Activated naive CD8-positive, alpha-beta T cell treated with anti-CD3 and anti-CD28 coated beads for 36 hours (primary cell): ENCODE data around the gene CLASP2. TPM values are rescaled to one million over a fixed set of nuclear protein-coding genes. Genes with fewer than 3 reads are reported as not detected.
"Not testable (repeated sequence)": the region's sequence is repeated elsewhere in the genome, so short reads cannot be mapped to it uniquely, and the experiment has no call there.

Experiments used
- DNase-seq: peaks from one replicate; pipeline ENCODE4 v3.0.0; 2021
- H3K27ac Mint-ChIP-seq: one replicate; pipeline ENCODE4 v1.8.0; 2022; ENCODE audit warnings: mild to moderate bottlenecking, moderate library complexity, mixed read lengths
- H3K27me3 Mint-ChIP-seq: one replicate; pipeline ENCODE4 v1.8.0; 2022; ENCODE audit warnings: mild to moderate bottlenecking, mixed read lengths
- H3K36me3 Mint-ChIP-seq: one replicate; pipeline ENCODE4 v1.8.0; 2021; ENCODE audit warnings: mild to moderate bottlenecking, mixed read lengths
- H3K4me1 Mint-ChIP-seq: one replicate; pipeline ENCODE4 v1.8.0; 2021; ENCODE audit warnings: mixed read lengths
- H3K4me3 Mint-ChIP-seq: one replicate; pipeline ENCODE4 v1.8.0; 2022; ENCODE audit warnings: mild to moderate bottlenecking, moderate library complexity, mixed read lengths
- H3K9me3 Mint-ChIP-seq: one replicate; pipeline ENCODE4 v1.8.0; 2022; ENCODE audit warnings: mixed read lengths
- total RNA-seq, 2 experiments: library from RNA; stranded (reverse); gene quantifications; one replicate each; pipeline ENCODE4 v1.2.3, GENCODE V29; 2021

CLASP2 gene
- total RNA-seq, 2 experiments from 2014 or later = 41.2 to 44.2 TPM

DNA sequence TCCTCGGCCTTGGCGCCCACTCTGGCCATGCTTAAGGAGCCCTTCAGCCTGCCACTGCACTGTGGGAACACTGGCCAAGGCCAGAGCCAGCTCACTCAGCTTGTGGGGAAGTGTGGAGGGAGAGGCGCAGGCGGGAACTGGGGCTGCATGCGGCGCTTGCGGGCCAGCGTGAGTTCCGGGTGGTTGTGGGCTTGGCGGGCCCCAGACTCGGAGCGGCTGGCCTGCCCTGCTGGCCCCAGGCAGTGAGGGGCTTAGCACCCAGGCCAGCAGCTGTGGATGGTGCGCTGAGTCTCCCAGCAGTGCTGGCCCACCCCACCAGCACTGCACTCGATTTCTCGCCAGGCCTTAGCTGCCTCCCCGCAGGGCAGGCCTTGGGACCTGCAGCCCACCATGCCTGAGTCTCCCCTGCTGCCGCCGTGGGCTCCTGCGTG lies 264.7 kb downstream of the CLASP2 start:
- DNase-seq = no peak
- H3K4me3 Mint-ChIP-seq = no peak overlapping the region
- H3K4me1 Mint-ChIP-seq = no peaks in the 10 kb centered on the region
- H3K36me3 Mint-ChIP-seq = peaks cover 18% of the 10 kb centered on the region
- H3K27me3 Mint-ChIP-seq = no peaks in the 10 kb centered on the region
- H3K27ac Mint-ChIP-seq = no peak overlapping the region
- H3K9me3 Mint-ChIP-seq = peaks cover 11% of the 10 kb centered on the region

DNA sequence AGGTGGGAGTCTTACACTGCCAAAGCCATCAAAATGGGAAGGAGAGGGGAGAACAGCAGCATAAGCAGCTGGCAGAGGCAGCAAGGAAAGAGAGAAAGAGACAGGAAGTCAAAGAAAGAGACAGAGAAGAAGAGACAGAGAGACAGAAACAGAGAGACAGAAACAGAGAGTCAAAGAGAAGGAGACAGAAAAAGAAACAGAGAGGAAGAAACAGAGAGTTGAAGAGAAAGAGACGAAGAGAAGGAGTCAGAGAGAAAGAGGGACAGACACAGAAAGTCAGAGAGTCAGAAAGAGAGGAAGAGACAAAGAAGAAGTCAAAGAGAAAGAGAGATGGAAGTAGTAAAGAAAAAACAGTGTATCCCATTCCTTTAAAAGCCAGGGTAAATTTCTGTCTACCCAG lies 266.1 kb downstream of the CLASP2 start:
- peaks cover 11% of the 10 kb centered on the region for H3K9me3 Mint-ChIP-seq
- H3K4me1 Mint-ChIP-seq = not testable (repeated sequence)

DNA sequence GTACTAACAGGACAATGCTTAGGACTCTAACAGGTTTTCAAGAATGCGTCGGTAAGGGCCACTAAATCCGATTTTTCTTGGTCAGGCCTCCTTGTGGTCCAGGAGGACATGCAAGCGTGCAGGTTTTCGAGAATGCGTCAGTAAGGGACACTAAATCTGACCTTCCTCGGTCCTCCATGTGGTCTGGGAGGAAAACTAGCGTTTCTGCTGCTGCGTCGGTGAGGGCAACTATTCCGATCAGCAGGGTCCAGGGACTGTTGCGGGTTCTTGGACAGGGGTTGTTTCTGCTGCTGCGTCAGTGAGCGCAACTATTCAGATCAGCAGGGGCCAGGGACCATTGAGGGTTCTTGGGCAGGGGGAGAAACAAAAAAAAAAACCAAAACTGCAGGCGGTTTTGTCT lies 270.1 kb downstream of the CLASP2 start:
- Mint-ChIP-seq H3K27ac (no peak overlapping the region), H3K4me3 (no peak overlapping the region), H3K9me3 (no peaks in the 10 kb centered on the region), H3K36me3 (no peaks in the 10 kb centered on the region), H3K4me1 (peaks cover 13% of the 10 kb centered on the region), H3K27me3 (no peaks in the 10 kb centered on the region)
- no peak for DNase-seq

More for the DNA sequence above, 266.1 kb downstream of the CLASP2 start:
- not testable (repeated sequence) for H3K4me3 Mint-ChIP-seq, H3K27ac Mint-ChIP-seq, H3K27me3 Mint-ChIP-seq, DNase-seq
- peaks cover 12% of the 10 kb centered on the region for H3K36me3 Mint-ChIP-seq

DNA sequence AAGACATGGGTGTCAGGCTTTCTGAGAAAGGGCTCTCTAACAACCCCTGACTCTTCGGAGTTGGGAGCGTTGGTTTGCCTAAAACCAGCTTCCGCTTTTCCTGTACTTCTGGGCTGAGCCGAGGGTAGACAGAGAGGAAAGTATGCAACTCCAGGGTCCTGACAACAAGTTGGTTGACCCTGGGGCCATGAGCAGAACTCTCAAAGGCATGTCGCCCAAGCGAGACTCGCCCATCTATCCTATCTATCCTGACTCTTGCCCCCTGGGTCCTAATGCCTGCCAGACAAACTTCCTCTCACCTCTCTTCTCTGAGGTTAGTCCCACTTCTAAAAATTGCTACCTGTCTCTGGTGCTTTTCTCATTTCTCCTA lies 270.8 kb downstream of the CLASP2 start:
- not testable (repeated sequence) for H3K9me3 Mint-ChIP-seq, H3K27me3 Mint-ChIP-seq, H3K27ac Mint-ChIP-seq, DNase-seq, H3K36me3 Mint-ChIP-seq
- peak overlapping the region; percentile 82 for H3K4me3 Mint-ChIP-seq
- peaks cover 13% of the 10 kb centered on the region for H3K4me1 Mint-ChIP-seq

Other genes starting within 250 kb of the CLASP2 start
- 100 to 1,000 TPM; 140 to 147 TPM for gene PDCD6IP, start 80.4 kb upstream of the CLASP2 start, total RNA-seq